Neural cell (in vitro differentiated cells): ENCODE results near the gene HOMER2.

Experiments
- CTCF ChIP-seq: fragments of 450-650 bp; IDR thresholded peaks from 2 replicates; pipeline ENCODE4 v1.5.1; 2014; ENCODE audit warnings: antibody characterized with exemption, mild to moderate bottlenecking, moderate library complexity; ENCODE audit not compliant: poor library complexity, severe bottlenecking
- EZH2 ChIP-seq: fragments of 200-600, 300-800 bp; shearing (Covaris generic), sonication (generic); IDR thresholded peaks from 2 replicates; pipeline ENCODE4 v1.6.1; 2014; ENCODE audit warnings: antibody characterized with exemption, low read length, borderline replicate concordance, mild to moderate bottlenecking; ENCODE audit not compliant: insufficient read depth, poor library complexity, severe bottlenecking
- POLR2AphosphoS5 ChIP-seq: IDR thresholded peaks from 2 replicates; pipeline ENCODE4 v1.6.1; 2012
- REST ChIP-seq: IDR thresholded peaks from 2 replicates; pipeline ENCODE4 v1.6.1; 2012; ENCODE audit warnings: borderline replicate concordance
- SMC3 ChIP-seq: fragments of 450-650 bp; conservative IDR thresholded peaks from 2 replicates; pipeline ENCODE4 v1.6.1; 2014; ENCODE audit warnings: antibody characterized with exemption, mild to moderate bottlenecking, moderate library complexity; ENCODE audit not compliant: poor library complexity

- TF ChIP-seq SMC3 (no peak), CTCF (no peak), REST (no peak), POLR2AphosphoS5 (no peak), EZH2 (no peak)
These were observed 101.1 kb downstream of the HOMER2 start for GRCh38 chr15:82851306-82851850.
